Superior temporal gyrus (tissue), 1 donor: Measurements from ENCODE around the gene SPINK4.
A peak's percentile ranks its signal among the peaks of the same experiment; 100 is the strongest.

Experiments used
- DNase-seq: peaks from one replicate; pipeline ENCODE4 v3.0.0-alpha.2; 2016; ENCODE audit errors: extremely low spot score

Gene SPINK4

DNA sequence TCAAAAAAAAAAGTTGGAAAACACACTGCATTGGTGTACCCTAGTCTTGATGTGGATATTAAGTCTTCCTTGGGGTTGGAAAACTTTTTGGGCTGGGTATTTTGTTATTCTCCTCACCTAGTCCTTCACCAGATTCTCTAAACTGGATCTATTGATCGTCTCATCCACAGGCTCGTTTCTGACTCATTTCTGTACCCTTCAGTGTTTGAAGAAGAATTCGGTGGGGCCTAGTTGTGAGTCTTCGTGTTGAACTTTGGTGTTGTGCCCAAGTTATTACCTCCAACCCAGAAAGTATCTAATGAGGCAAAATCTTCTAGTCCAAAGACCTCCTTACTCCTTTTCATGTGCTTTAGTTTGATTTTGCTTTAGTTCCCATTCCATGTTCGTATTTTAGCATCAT lies 51.9 kb downstream of the SPINK4 start:
- no peak for DNase-seq

DNA sequence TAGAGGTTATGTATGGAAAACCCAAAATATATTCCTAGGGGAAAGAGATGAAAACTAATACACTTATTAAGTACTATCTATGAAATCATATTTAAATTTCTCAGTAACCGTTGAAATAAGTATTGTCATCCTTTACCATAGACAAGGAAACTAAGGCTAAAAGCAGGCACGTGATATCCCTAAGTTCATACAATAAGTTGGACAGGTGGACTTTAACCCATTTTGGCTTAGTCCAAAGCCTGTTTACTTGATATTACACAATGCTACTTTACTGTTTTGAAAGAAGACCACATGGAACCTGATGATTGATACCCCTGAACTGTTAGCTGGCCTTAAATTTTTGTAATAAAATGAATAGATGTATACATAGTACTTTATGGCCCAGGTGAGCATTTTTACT lies 53.8 kb downstream of the SPINK4 start:
- DNase-seq: no peak

GRCh38 chr9:33294670-33295432 lies 54.9 kb downstream of the SPINK4 start:
- no peak for DNase-seq

GRCh38 chr9:33295571-33295970 lies 55.6 kb downstream of the SPINK4 start:
- no peak for DNase-seq

GRCh38 chr9:33297432-33297831 lies 57.5 kb downstream of the SPINK4 start:
- peak; percentile 40 for DNase-seq
